Activated CD4-positive, alpha-beta T cell treated with anti-CD3 and anti-CD28 coated beads for 36 hours (primary cell): ENCODE measurements around the gene WDR77. TPM values are rescaled to one million over a fixed set of nuclear protein-coding genes. Genes with fewer than 3 reads are reported as not detected.

Experiments
- ATAC-seq: fragments of 200-7000 bp; cut with Tn5 transposase; one replicate; pipeline ENCODE4 v1.10.0; 2021; ENCODE audit warnings: mild to moderate bottlenecking, moderate library complexity
- CTCF ChIA-PET: fragments of 350-600 bp; sonication (Branson Sonifier 250); formaldehyde crosslinking; loops from one replicate; lab custom pipeline; 2021; ENCODE audit warnings: antibody characterized with exemption; lab: Charles Lee
- POLR2A ChIA-PET: fragments of 350-600 bp; sonication (Branson Sonifier 250); formaldehyde crosslinking; loops from one replicate; lab custom pipeline; 2021; ENCODE audit warnings: antibody characterized with exemption, inconsistent platforms; lab: Charles Lee
- DNase-seq: peaks from one replicate; pipeline ENCODE4 v3.0.0-alpha.2; 2020
- H3K27ac Mint-ChIP-seq: one replicate; pipeline ENCODE4 v1.8.0; 2021; ENCODE audit warnings: mixed read lengths
- H3K27me3 Mint-ChIP-seq: one replicate; pipeline ENCODE4 v1.8.0; 2021; ENCODE audit warnings: mixed read lengths
- H3K36me3 Mint-ChIP-seq: one replicate; pipeline ENCODE4 v1.8.0; 2021; ENCODE audit warnings: low read depth, mixed read lengths
- H3K4me1 Mint-ChIP-seq: one replicate; pipeline ENCODE4 v1.8.0; 2021; ENCODE audit warnings: mixed read lengths
- H3K4me3 Mint-ChIP-seq: one replicate; pipeline ENCODE4 v1.8.0; 2021; ENCODE audit warnings: mild to moderate bottlenecking, moderate library complexity, mixed read lengths
- H3K9me3 Mint-ChIP-seq: one replicate; pipeline ENCODE4 v1.8.0; 2021; ENCODE audit warnings: low read depth, mixed read lengths
- intact Hi-C, 2 experiments: fragments of 100-400 bp; cut with DNase I in 1 of 2; cut with micrococcal nuclease in 1 of 2; formaldehyde crosslinking; loops; one replicate each; pipeline versions ENCODE4 v1.14.2 to v1.15.1; 2022 to 2024; cut with DNase I, micrococcal nuclease
- total RNA-seq, 2 experiments: library from RNA; stranded (reverse); gene quantifications; one replicate each; pipeline ENCODE4 v1.2.3, GENCODE V29; 2021

The WDR77 gene
- 10 to 100 TPM; 42.5 to 53.6 TPM for total RNA-seq

- intact Hi-C loops: loop anchor here (1.0 to 5.0 kb wide), 14 partner anchors 22 to 1168 kb away; partner anchors contain the start of genes DDX20 (in 2 of the 2), CAPZA1 (in 1 of the 2), CEPT1 (in 1 of the 2) and DENND2D (in 1 of the 2)
- Mint-ChIP-seq H3K9me3 (no peaks in the 10 kb centered on the region), H3K36me3 (peaks cover 52% of the 10 kb centered on the region), H3K27me3 (no peaks in the 10 kb centered on the region), H3K4me1 (peaks cover 79% of the 10 kb centered on the region), H3K4me3 (peak within 1 kb of the TSS; percentile 99), H3K27ac (peak within 1 kb of the TSS; percentile 98)
- POLR2A ChIA-PET: interaction anchor here (0.9 kb wide), 1 partner anchor 58 kb away, joined by 3 read pairs; no protein-coding TSS in a partner anchor
- CTCF ChIA-PET: interaction anchor here (0.5 to 2.7 kb wide), 5 partner anchors 31 to 386 kb away, joined by 3 to 13 read pairs (median 3); no protein-coding TSS in a partner anchor
- ATAC-seq: peak; percentile 98
- DNase-seq: peak; percentile 94
Observed at GRCh38 chr1:111448918-111449702, at the start of gene WDR77, which contains the start of gene ATP5PB. Gene WDR77, minus strand, starts transcription at chr1:111449256. Its CDS starts 87 bp downstream, at chr1:111449169. Gene ATP5PB, plus strand, starts transcription at chr1:111449464. Its CDS starts 78 bp downstream, at chr1:111449542.

DNA sequence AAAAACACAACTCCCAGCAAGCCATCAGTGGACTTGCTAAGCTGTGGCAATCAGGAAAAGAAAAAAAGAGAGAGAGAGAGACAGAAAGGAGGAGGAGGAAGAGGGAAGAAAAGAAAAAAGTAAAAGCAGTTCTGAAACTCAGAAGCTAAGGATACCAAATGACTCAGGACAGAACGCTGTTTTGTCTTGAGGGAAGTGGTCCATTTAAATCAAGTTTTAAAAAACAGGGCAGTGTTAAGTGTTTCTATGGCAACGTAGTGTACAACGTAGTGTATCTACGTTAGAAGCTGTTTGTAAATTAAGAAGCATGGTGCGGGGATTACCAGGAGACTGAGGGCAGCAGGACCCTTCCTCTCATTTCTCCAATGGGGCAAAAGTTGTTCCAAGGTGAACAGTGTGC lies 48.5 kb upstream of the WDR77 start:
- Mint-ChIP-seq H3K27ac (peak overlapping the region; percentile 66), H3K9me3 (peaks cover 20% of the 10 kb centered on the region), H3K36me3 (peaks cover 5% of the 10 kb centered on the region), H3K27me3 (no peaks in the 10 kb centered on the region), H3K4me3 (no peak overlapping the region), H3K4me1 (peaks cover 34% of the 10 kb centered on the region)
- ChIA-PET CTCF (interaction anchor here (0.8 to 7.7 kb wide), 8 partner anchors 10 to 270 kb away, joined by 3 to 72 read pairs (median 4); no protein-coding TSS in a partner anchor), POLR2A (interaction anchor here (0.6 to 1.0 kb wide), 6 partner anchors 9 to 127 kb away, joined by 3 to 7 read pairs (median 4); no protein-coding TSS in a partner anchor)
- DNase-seq (no peak), ATAC-seq (peak; percentile 52)
- intact Hi-C loops: no loop called here

- peaks cover 20% of the 10 kb centered on the region for H3K9me3 Mint-ChIP-seq
- no peak for DNase-seq
- H3K36me3 Mint-ChIP-seq: peaks cover 5% of the 10 kb centered on the region
- H3K4me1 Mint-ChIP-seq: peaks cover 32% of the 10 kb centered on the region
- intact Hi-C loops: no loop called here
- peak overlapping the region; percentile 76 for H3K27ac Mint-ChIP-seq
- H3K4me3 Mint-ChIP-seq: no peak overlapping the region
- ChIA-PET CTCF (interaction anchor here (0.5 to 7.7 kb wide), 8 partner anchors 9 to 492 kb away, joined by 3 to 72 read pairs (median 4); no protein-coding TSS in a partner anchor), POLR2A (interaction anchor here (0.6 to 1.1 kb wide), 2 partner anchors 12 to 188 kb away, joined by 3 read pairs; no protein-coding TSS in a partner anchor)
- peak; percentile 73 for ATAC-seq
- no peaks in the 10 kb centered on the region for H3K27me3 Mint-ChIP-seq
Observed at GRCh38 chr1:111496398-111496797, 47.3 kb upstream of the WDR77 start.

GRCh38 chr1:111491070-111491469 lies 42.0 kb upstream of the WDR77 start:
- CTCF ChIA-PET: interaction anchor here (0.7 to 2.0 kb wide), 2 partner anchors 17 to 419 kb away, joined by 4 to 11 read pairs; no protein-coding TSS in a partner anchor
- POLR2A ChIA-PET: no interaction called here
- H3K4me3 Mint-ChIP-seq: no peak overlapping the region
- H3K27me3 Mint-ChIP-seq: no peaks in the 10 kb centered on the region
- peaks cover 12% of the 10 kb centered on the region for H3K9me3 Mint-ChIP-seq
- DNase-seq (no peak), ATAC-seq (no peak)
- H3K36me3 Mint-ChIP-seq: no peaks in the 10 kb centered on the region
- intact Hi-C loops: no loop called here
- H3K27ac Mint-ChIP-seq: no peak overlapping the region
- peaks cover 3% of the 10 kb centered on the region for H3K4me1 Mint-ChIP-seq

GRCh38 chr1:111490220-111490619 lies 41.2 kb upstream of the WDR77 start:
- H3K4me3 Mint-ChIP-seq: no peak overlapping the region
- H3K9me3 Mint-ChIP-seq: peaks cover 9% of the 10 kb centered on the region
- ATAC-seq: no peak
- POLR2A ChIA-PET: interaction anchor here (1.0 kb wide), 1 partner anchor 13 kb away, joined by 3 read pairs; the partner anchor contains the start of genes ADORA3 and TMIGD3
- H3K27me3 Mint-ChIP-seq: no peaks in the 10 kb centered on the region
- CTCF ChIA-PET: interaction anchor here (0.8 to 2.0 kb wide), 3 partner anchors 12 to 248 kb away, joined by 3 to 11 read pairs (median 3); no protein-coding TSS in a partner anchor
- no peaks in the 10 kb centered on the region for H3K4me1 Mint-ChIP-seq
- intact Hi-C loops: no loop called here
- no peak overlapping the region for H3K27ac Mint-ChIP-seq
- no peak for DNase-seq
- H3K36me3 Mint-ChIP-seq: no peaks in the 10 kb centered on the region

- Mint-ChIP-seq H3K27ac (no peak overlapping the region), H3K4me1 (no peaks in the 10 kb centered on the region), H3K36me3 (no peaks in the 10 kb centered on the region), H3K27me3 (no peaks in the 10 kb centered on the region), H3K4me3 (no peak overlapping the region), H3K9me3 (peaks cover 4% of the 10 kb centered on the region)
- CTCF ChIA-PET: interaction anchor here (0.8 to 2.0 kb wide), 3 partner anchors 11 to 249 kb away, joined by 3 to 11 read pairs (median 3); no protein-coding TSS in a partner anchor
- intact Hi-C loops: no loop called here
- no peak for DNase-seq
- POLR2A ChIA-PET: interaction anchor here (1.0 kb wide), 1 partner anchor 14 kb away, joined by 3 read pairs; the partner anchor contains the start of genes ADORA3 and TMIGD3
- no peak for ATAC-seq
Observed at GRCh38 chr1:111489604-111490003, 40.5 kb upstream of the WDR77 start.

GRCh38 chr1:111488669-111489068 lies 39.6 kb upstream of the WDR77 start:
- DNase-seq: no peak
- ChIA-PET POLR2A (no interaction called here), CTCF (interaction anchor here (0.9 to 1.0 kb wide), 2 partner anchors 10 to 13 kb away, joined by 3 read pairs; no protein-coding TSS in a partner anchor)
- H3K9me3 Mint-ChIP-seq: no peaks in the 10 kb centered on the region
- H3K4me3 Mint-ChIP-seq: no peak overlapping the region
- ATAC-seq: no peak
- no peaks in the 10 kb centered on the region for H3K27me3 Mint-ChIP-seq
- intact Hi-C loops: no loop called here
- H3K27ac Mint-ChIP-seq: no peak overlapping the region
- no peaks in the 10 kb centered on the region for H3K36me3 Mint-ChIP-seq
- no peaks in the 10 kb centered on the region for H3K4me1 Mint-ChIP-seq

- intact Hi-C loops: no loop called here
- no peaks in the 10 kb centered on the region for H3K27me3 Mint-ChIP-seq
- no peaks in the 10 kb centered on the region for H3K4me1 Mint-ChIP-seq
- no peak for DNase-seq
- CTCF ChIA-PET: interaction anchor here (0.6 kb wide), 1 partner anchor 409 kb away, joined by 3 read pairs; no protein-coding TSS in a partner anchor
- H3K9me3 Mint-ChIP-seq: no peaks in the 10 kb centered on the region
- ATAC-seq: no peak
- no peak overlapping the region for H3K4me3 Mint-ChIP-seq
- POLR2A ChIA-PET: no interaction called here
- no peak overlapping the region for H3K27ac Mint-ChIP-seq
- H3K36me3 Mint-ChIP-seq: no peaks in the 10 kb centered on the region
Observed at GRCh38 chr1:111487133-111487532, 38.1 kb upstream of the WDR77 start.

- peaks cover 4% of the 10 kb centered on the region for H3K4me1 Mint-ChIP-seq
- POLR2A ChIA-PET: no interaction called here
- H3K27me3 Mint-ChIP-seq: no peaks in the 10 kb centered on the region
- no peak for DNase-seq
- intact Hi-C loops: no loop called here
- no peaks in the 10 kb centered on the region for H3K36me3 Mint-ChIP-seq
- no peaks in the 10 kb centered on the region for H3K9me3 Mint-ChIP-seq
- CTCF ChIA-PET: interaction anchor here (1.3 to 1.6 kb wide), 2 partner anchors 9 to 53 kb away, joined by 3 to 8 read pairs; no protein-coding TSS in a partner anchor
- H3K4me3 Mint-ChIP-seq: no peak overlapping the region
- H3K27ac Mint-ChIP-seq: no peak overlapping the region
- ATAC-seq: no peak
Observed at GRCh38 chr1:111486431-111486830, 37.4 kb upstream of the WDR77 start.

- no peaks in the 10 kb centered on the region for H3K27me3 Mint-ChIP-seq
- intact Hi-C loops: no loop called here
- H3K27ac Mint-ChIP-seq: no peak overlapping the region
- no peaks in the 10 kb centered on the region for H3K36me3 Mint-ChIP-seq
- POLR2A ChIA-PET: no interaction called here
- H3K4me1 Mint-ChIP-seq: peaks cover 5% of the 10 kb centered on the region
- no peak overlapping the region for H3K4me3 Mint-ChIP-seq
- ATAC-seq (no peak), DNase-seq (no peak)
- CTCF ChIA-PET: interaction anchor here (1.2 to 1.8 kb wide), 3 partner anchors 10 to 230 kb away, joined by 4 to 8 read pairs (median 6); no protein-coding TSS in a partner anchor
- H3K9me3 Mint-ChIP-seq: no peaks in the 10 kb centered on the region
Observed at GRCh38 chr1:111484391-111485026, 35.5 kb upstream of the WDR77 start.
